HG03378 (cell line): Measurements from ENCODE around the gene CXCL6.

Experiments used
- ATAC-seq: cut with Tn5 transposase; IDR thresholded peaks from one replicate; pipeline ENCODE4 v1.9.1; 2021; ENCODE audit warnings: mild to moderate bottlenecking, moderate library complexity; ENCODE audit not compliant: unreplicated experiment

The CXCL6 gene

DNA sequence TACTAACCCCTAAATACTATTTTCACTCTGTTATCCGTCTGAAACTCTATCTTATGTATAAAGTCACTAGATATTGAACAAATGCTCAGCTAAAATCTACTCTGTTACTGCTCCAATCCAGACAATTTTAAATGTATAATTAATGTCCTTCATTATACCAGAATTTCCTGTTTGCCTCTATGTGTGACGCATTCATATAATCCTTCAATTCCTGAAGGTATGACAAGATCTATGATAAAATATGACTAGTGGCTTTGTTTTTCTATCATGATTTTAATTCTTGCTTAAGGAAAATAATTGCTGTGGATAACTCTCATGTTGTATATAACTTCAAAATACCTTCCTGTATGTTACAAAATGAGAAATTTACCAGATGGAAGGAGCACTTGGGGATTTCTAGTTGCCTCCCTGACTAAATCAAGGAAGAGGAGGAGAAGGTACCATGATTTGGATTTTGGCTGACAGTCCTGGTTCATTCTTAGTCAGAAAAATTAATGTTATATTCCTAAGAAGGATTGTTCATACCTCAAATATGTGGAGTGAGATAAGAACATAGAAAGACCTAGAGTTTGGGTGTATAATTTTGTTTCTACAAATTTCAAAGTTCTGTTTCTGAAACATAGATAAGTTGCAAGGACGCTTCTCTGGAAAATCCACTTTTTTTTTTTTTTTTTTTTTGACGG is 4.9 kb downstream of the CXCL6 start:
- no peak for ATAC-seq

DNA sequence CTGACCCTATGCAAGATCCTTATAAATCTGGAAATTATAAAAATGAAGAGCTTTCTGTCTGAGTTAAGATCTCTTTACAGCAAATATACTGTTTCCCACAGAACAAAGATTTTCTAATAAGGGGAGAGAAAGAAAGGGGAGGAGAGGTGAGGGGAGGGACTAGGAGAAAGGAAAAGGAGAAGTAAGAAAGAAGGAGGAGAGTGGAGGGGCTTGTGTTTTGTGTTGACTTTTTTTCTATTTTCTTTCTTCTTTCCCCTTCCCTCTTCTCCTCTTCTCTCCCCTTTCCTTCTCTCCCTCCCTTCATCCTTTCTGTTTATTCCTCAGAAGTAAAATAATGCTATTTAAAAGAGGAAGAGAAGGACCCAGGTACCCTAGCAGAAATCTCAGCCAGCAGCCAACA is 6.2 kb downstream of the CXCL6 start:
- no peak for ATAC-seq

DNA sequence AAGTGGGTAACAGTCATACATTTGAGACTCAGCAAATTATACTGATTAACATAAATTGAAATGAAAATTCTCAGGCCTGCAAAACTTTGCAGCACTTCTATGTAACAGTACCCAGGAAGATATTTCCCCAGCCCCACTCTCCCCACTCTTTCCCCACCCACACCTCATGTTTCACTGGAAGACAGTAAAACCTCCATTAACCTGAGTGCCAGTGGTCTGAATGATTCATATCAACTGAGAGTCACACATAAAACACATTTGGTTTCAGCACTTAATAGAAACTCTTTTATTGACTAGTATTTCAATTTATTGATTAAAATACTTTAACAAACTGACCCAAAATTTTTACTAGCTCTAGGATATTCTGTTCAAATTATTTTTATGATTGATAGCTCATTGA is 6.9 kb downstream of the CXCL6 start:
- ATAC-seq = no peak

- ATAC-seq = no peak
These were observed 7.9 kb downstream of the CXCL6 start for GRCh38 chr4:73844345-73844744.

DNA sequence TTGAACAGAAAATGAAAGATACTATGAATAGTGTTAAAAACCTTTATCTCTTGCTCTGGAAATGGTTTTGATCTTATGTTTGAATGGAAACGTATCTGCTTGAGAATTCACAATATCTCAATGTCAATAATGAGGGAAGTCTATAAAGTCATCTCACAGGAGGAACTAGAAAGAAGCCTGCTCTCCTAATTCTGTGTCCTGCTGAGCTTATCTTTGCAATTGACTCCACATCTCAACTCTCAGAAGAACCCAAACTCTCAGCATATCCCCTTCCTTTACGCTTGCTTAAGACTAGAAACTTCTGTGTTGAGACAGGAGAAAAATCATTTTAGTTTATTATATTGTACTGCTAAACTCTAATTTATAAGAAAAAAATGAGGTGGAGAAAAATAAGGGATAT is 8.3 kb downstream of the CXCL6 start:
- ATAC-seq = no peak

- no peak for ATAC-seq
These were observed 11.2 kb downstream of the CXCL6 start for GRCh38 chr4:73847526-73848182.

DNA sequence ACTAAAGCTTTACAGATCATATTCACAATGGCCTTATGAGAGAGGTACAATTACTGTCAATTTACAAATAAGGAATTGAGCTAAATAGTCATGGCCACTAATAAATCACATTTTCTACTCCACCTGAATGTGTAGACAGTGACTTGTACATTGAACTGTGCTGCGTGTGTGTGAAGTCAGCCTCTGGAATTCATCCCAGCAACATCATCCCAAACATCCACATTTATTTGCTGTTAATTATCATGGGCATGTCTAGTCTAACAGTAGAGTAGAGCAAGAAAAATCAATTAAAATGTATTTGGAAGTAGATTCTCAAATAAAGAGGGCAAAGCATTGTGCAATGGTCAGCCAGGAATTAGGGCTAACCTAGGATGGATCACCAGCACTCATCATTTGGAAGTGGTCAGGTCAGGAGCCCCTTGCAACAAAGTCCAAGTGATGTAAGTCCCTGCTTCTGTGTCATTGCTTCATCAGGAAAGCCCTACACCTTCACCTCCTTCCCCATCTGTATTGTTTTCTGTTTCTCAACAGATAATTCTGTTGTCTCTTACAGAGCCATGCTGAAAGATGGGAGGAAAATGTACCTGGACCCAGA is 11.8 kb downstream of the CXCL6 start:
- ATAC-seq = no peak

- no peak for ATAC-seq
These were observed 13.9 kb downstream of the CXCL6 start for GRCh38 chr4:73850261-73850970.

DNA sequence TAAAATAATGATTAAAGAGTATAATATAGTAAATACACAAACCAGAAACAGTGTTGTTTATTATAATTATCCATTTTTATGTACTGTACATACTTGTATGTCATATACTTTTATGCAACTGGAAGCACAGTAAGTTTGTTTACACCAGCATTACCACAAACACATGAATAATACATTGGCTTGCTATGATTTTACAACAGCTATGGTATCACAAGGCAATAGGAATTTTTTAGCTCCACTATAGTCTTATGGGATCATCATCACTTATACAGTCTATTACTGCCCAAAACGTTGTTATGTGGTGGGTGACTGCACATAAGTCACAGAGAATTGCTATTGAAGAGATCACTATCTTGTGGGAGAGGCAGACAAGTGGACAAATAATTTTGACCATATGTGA is 14.8 kb downstream of the CXCL6 start:
- no peak for ATAC-seq

DNA sequence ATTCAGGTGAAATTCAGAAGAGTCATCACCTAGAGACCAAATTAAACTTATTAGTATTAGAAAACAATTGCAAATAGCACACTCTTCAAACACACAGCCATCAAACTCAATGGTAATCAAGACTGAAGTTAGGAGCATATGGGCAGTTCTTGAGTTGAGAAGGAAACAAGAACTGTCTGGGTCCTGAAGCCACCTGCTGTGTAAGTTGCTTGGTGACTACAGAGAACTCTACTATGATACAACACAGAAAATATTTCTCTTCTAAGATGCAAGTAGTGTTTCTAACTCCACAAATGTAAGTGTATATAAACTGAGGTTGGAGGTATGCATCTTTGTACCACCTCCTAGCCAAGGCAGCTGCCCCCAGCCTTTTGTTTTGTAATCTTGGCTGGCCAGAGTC is 16.3 kb downstream of the CXCL6 start:
- no peak for ATAC-seq

GRCh38 chr4:73853246-73853704 is 16.8 kb downstream of the CXCL6 start, which contains the start of gene PF4V1:
Gene PF4V1 (plus strand): TSS chr4:73853296. CDS start chr4:73853363, 67 bp downstream.
- ATAC-seq = no peak

DNA sequence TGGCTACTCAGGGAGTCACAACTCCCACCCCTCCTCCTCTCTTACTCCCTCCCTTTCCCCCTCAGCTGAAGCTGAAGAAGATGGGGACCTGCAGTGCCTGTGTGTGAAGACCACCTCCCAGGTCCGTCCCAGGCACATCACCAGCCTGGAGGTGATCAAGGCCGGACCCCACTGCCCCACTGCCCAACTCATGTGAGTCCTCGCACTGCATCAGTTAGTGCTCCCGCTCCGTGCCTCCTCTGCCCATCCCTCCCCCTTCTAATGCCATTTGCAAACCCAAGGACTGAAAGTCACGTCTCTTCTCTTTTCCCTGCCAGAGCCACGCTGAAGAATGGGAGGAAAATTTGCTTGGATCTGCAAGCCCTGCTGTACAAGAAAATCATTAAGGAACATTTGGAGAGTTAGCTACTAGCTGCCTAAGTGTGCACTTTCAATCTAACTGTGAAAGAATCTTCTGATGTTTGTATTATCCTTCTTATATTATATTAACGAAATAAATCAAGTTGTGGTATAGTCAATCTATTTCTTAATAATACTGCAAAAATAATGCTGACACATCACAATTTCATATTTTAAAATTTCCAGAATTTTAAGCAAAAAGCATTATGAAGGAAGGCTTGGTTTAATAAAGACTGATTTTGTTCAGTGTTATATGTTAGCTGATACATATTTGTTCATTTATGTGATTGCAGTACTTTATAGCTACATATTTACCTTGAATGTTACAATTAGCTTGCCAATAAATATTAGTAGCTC is 17.4 kb downstream of the CXCL6 start:
- ATAC-seq = no peak

DNA sequence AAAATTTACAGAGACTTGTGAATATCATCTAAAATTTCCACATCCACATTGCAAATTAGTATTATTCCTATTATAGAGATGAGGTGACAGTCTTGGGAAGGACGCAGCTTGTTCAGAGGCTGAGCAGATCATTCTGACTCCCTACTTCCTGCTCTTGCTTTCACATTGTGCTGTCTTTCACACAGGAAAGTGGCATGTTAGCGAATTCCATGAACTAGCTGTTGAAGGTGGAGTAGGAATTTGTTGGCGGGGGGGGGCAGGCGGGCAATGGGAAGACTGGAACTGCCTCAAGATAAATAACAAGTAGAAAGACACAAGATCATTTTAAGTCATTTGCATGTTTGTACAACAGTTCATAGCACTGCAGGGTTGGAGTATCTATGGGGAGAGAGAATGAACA is 18.9 kb downstream of the CXCL6 start:
- ATAC-seq = no peak

DNA sequence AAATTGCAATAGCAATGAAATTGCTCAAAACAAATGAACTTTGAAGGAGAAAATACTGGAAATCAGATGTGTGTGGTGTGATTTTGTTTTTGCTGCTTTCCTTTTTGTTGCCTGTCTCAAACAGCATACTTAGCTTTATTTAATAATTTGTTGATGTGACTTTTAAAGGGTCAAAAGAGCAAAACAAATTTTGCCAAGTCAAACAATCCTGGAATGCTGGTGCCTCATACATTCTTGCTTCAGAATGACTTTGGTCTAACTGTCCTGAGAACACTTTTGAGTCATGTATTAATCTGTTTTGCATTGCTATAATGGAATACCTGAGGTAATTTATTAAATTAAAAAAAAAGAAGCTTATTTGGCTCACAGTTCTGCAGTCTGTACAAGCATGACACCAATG is 20.0 kb downstream of the CXCL6 start:
- ATAC-seq = no peak

DNA sequence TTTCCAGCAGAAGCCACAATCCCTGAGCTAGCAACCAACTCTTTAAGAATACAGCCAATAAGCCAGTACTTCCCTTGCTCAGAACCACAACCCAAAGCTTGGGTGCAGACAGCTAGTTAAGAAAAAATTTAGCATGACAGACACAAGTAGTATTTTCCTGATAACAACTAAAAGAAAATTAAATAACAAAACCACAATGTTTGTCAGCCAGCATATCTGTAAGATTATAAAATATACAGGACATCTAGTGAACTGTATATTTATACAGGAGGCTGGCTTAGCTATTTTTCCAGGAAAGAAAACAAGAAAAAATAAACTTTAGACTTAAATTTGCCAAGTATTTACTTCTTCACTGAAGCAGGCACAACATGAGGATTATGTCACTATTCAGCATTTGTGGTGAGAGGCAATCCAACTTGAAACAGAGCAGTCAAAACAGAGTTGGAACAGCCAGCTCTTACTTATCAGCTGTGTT is 23.2 kb downstream of the CXCL6 start:
- ATAC-seq = no peak

GRCh38 chr4:73860181-73860580 is 23.7 kb downstream of the CXCL6 start:
- no peak for ATAC-seq

GRCh38 chr4:73860917-73861316 is 24.4 kb downstream of the CXCL6 start:
- ATAC-seq = no peak

GRCh38 chr4:73862322-73862721 is 25.8 kb downstream of the CXCL6 start:
- no peak for ATAC-seq

DNA sequence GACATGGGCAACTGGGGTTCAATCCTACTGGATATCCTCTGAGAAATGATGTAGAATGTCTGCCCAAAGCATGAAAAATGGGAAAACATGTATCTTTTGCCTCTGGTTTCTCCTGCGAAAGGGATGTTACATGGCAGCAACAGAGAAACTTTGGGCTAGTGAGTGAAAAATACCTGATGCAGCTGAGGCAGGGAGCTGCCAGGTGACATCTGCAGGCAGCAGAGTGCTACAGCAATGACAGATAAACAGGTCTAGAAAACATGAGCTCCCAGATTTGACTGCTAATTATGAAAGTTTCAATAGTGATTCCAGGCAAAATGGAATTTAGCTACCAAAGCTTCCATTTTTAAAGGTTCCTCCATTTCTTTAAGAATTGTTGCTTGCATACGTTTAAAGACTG is 27.9 kb downstream of the CXCL6 start:
- ATAC-seq = no peak

DNA sequence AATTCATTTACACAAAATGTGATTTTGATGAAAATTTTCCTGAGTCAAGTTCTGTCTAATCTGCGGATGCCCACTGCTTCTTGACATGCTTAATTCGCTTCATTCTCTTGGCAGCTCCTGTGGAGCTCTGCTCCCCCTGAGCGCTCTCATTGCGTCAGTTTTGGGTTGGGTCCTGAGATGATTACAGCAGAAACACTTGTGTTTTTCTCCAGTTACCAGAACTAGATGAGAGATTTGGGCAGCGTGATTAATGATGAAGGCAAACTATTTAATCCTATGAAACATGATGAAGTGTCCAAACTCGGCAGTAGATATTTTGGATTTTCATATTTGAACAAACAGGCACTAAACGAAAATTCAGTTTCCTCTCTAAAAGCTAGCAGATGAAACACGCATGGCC is 28.5 kb downstream of the CXCL6 start:
- no peak for ATAC-seq
